H1 (cell line): ENCODE data around the gene RAB40B. TPM values are rescaled to one million over a fixed set of nuclear protein-coding genes. Genes with fewer than 3 reads are reported as not detected.

Experiments used
- CTCF ChIA-PET: fragments of 300-600 bp; sonication (Branson Sonifier 250); formaldehyde crosslinking; loops from one replicate; lab custom pipeline; 2021; ENCODE audit not compliant: partially characterized antibody; lab: Charles Lee
- POLR2A ChIA-PET: fragments of 300-600 bp; sonication (Branson Sonifier 250); formaldehyde crosslinking; loops from one replicate; lab custom pipeline; 2021; ENCODE audit warnings: inconsistent platforms; ENCODE audit not compliant: partially characterized antibody; lab: Charles Lee
- DNase-seq, 2 experiments: peaks; one replicate each; pipeline versions ENCODE4 v3.0.0 to v3.0.0-alpha.2; 2010 to 2022; ENCODE audit warnings: low spot score in 2 of 2, low read depth in 1 of 2, mixed read lengths in 1 of 2
- FAIRE-seq: peaks from 2 replicates; lab custom pipeline; 2011; peaks lifted over from hg19 to GRCh38; lab: Jason Lieb, UNC
- H2AFZ ChIP-seq: 2 replicates; pipeline ENCODE4 v1.8.1; 2012; ENCODE audit warnings: low read length, inconsistent platforms
- H2AK5ac ChIP-seq: 2 replicates; pipeline ENCODE4 v1.6.1; 2013; ENCODE audit warnings: low read depth, low read length
- H2BK120ac ChIP-seq: replicated peaks from 2 replicates; pipeline ENCODE3; 2013; ENCODE audit warnings: low read depth, low read length, inconsistent platforms
- H2BK12ac ChIP-seq: 2 replicates; pipeline ENCODE4 v1.6.1; 2013; ENCODE audit warnings: low read depth, low read length
- H2BK15ac ChIP-seq: 2 replicates; pipeline ENCODE4 v1.6.1; 2013; ENCODE audit warnings: low read length
- H2BK20ac ChIP-seq: 2 replicates; pipeline ENCODE4 v1.6.1; 2013; ENCODE audit warnings: low read length
- H2BK5ac ChIP-seq: 2 replicates; pipeline ENCODE4 v1.6.1; 2013; ENCODE audit warnings: low read depth, low read length
- H3K14ac ChIP-seq: 2 replicates; pipeline ENCODE4 v1.6.1; 2013; ENCODE audit warnings: inconsistent platforms; ENCODE audit not compliant: insufficient read length
- H3K18ac ChIP-seq: 2 replicates; pipeline ENCODE4 v1.6.1; 2013; ENCODE audit warnings: low read length; ENCODE audit errors: extremely low read depth
- H3K23ac ChIP-seq: 2 replicates; pipeline ENCODE4 v1.6.1; 2013; ENCODE audit warnings: inconsistent platforms; ENCODE audit not compliant: insufficient read length
- H3K23me2 ChIP-seq: 2 replicates; pipeline ENCODE4 v1.6.1; 2013; ENCODE audit warnings: low read depth, low read length
- H3K27ac ChIP-seq: 2 replicates; pipeline ENCODE4 v1.6.1; 2011; ENCODE audit warnings: low read depth, low read length, inconsistent platforms
- H3K27me3 ChIP-seq, 4 experiments: replicated peaks in 1 of 4; 1 replicate in 1 of 4; 2 replicates in 3 of 4; pipeline versions ENCODE4 v1.6.1 to v1.8.1; 2011 to 2013; ENCODE audit warnings: low read length in 3 of 4, mild to moderate bottlenecking in 3 of 4, inconsistent platforms in 2 of 4, mixed read lengths in 2 of 4, moderate library complexity in 1 of 4; ENCODE audit not compliant: control insufficient read depth in 3 of 4, insufficient read depth in 3 of 4; ENCODE audit errors: extremely low read depth in 1 of 4
- H3K36me3 ChIP-seq, 4 experiments: 2 replicates each; pipeline versions ENCODE4 v1.6.1 to v1.8.1; 2011 to 2013; ENCODE audit warnings: mild to moderate bottlenecking in 4 of 4, low read length in 3 of 4, moderate library complexity in 2 of 4, control low read depth in 1 of 4, inconsistent platforms in 1 of 4; ENCODE audit not compliant: insufficient read depth in 4 of 4, control insufficient read depth in 2 of 4
- H3K4ac ChIP-seq: replicated peaks from 2 replicates; pipeline ENCODE3; 2013; ENCODE audit warnings: low read length, low read depth, mixed read lengths, inconsistent platforms; ENCODE audit not compliant: insufficient read length
- H3K4me1 ChIP-seq, 4 experiments: replicated peaks in 1 of 4; 1 replicate in 1 of 4; 2 replicates in 3 of 4; pipeline versions ENCODE4 v1.6.1 to v1.8.1; 2011 to 2013; ENCODE audit warnings: low read length in 3 of 4, inconsistent platforms in 2 of 4, mixed read lengths in 1 of 4; ENCODE audit not compliant: insufficient read depth in 4 of 4, control insufficient read depth in 3 of 4
- H3K4me2 ChIP-seq, 2 experiments: 2 replicates each; pipeline versions ENCODE4 v1.6.1 to v1.8.1; 2011 to 2013; ENCODE audit warnings: low read depth in 2 of 2, low read length in 2 of 2, control low read depth in 1 of 2, inconsistent platforms in 1 of 2, mild to moderate bottlenecking in 1 of 2; ENCODE audit not compliant: insufficient read depth in 1 of 2
- H3K4me3 ChIP-seq, 4 experiments: fragments of 200-600, 300-600 bp in 1 of 4; sonication (generic), shearing (Covaris generic), sonication (Bioruptor Twin) in 1 of 4; 2 replicates each; pipeline versions ENCODE4 v1.5.1 to v1.8.1; 2011 to 2016; ENCODE audit warnings: low read length in 4 of 4, low read depth in 3 of 4, control low read depth in 2 of 4, inconsistent platforms in 2 of 4, mild to moderate bottlenecking in 2 of 4, mixed read lengths in 1 of 4, moderate library complexity in 1 of 4; ENCODE audit not compliant: insufficient read depth in 2 of 4; ENCODE audit errors: extremely low read depth in 1 of 4
- H3K56ac ChIP-seq: replicated peaks from 2 replicates; pipeline ENCODE3; 2013; ENCODE audit warnings: low read depth, mild to moderate bottlenecking, mixed read lengths, low read length, inconsistent platforms; ENCODE audit not compliant: insufficient read length
- H3K79me1 ChIP-seq: 2 replicates; pipeline ENCODE4 v1.6.1; 2013; ENCODE audit warnings: low read depth, low read length, control low read depth
- H3K79me2 ChIP-seq, 2 experiments: 2 replicates each; pipeline versions ENCODE4 v1.6.1 to v1.8.1; 2012 to 2013; ENCODE audit warnings: low read length in 2 of 2, mild to moderate bottlenecking in 2 of 2, inconsistent platforms in 1 of 2; ENCODE audit not compliant: insufficient read depth in 2 of 2, control insufficient read depth in 1 of 2
- H3K9ac ChIP-seq, 4 experiments: replicated peaks in 1 of 4; 1 replicate in 1 of 4; 2 replicates in 3 of 4; pipeline versions ENCODE4 v1.6.1 to v1.8.1; 2011 to 2013; ENCODE audit warnings: low read depth in 3 of 4, low read length in 3 of 4, control low read depth in 2 of 4, mild to moderate bottlenecking in 2 of 4, moderate library complexity in 2 of 4, inconsistent platforms in 1 of 4; ENCODE audit errors: extremely low read depth in 1 of 4
- H3K9me3 ChIP-seq, 2 experiments: 2 replicates each; pipeline versions ENCODE4 v1.6.1 to v1.8.1; 2012 to 2013; ENCODE audit warnings: mild to moderate bottlenecking in 2 of 2, moderate library complexity in 2 of 2, control low read depth in 1 of 2, inconsistent platforms in 1 of 2, low read depth in 1 of 2, low read length in 1 of 2, mixed read lengths in 1 of 2; ENCODE audit not compliant: insufficient read depth in 2 of 2
- H4K20me1 ChIP-seq, 2 experiments: replicated peaks in 1 of 2; 2 replicates each; pipeline versions ENCODE3 to v1.8.1; 2011 to 2013; ENCODE audit warnings: inconsistent platforms in 2 of 2, low read length in 2 of 2, mild to moderate bottlenecking in 1 of 2; ENCODE audit not compliant: insufficient read depth in 2 of 2, control insufficient read depth in 1 of 2
- H4K5ac ChIP-seq: 2 replicates; pipeline ENCODE4 v1.6.1; 2013; ENCODE audit warnings: low read length, low read depth, mixed read lengths, inconsistent platforms; ENCODE audit not compliant: insufficient read length
- H4K8ac ChIP-seq: 2 replicates; pipeline ENCODE4 v1.8.0; 2013; ENCODE audit warnings: mild to moderate bottlenecking, moderate library complexity, low read length, inconsistent platforms; ENCODE audit not compliant: insufficient read depth; ENCODE audit errors: extremely low read depth
- H4K91ac ChIP-seq: replicated peaks from 2 replicates; pipeline ENCODE3; 2013; ENCODE audit warnings: low read length, mixed read lengths, inconsistent platforms; ENCODE audit not compliant: insufficient read length
- ASH2L ChIP-seq: fragments of 200-600, 300-600 bp; sonication (generic); IDR thresholded peaks from one replicate; pipeline ENCODE4 v1.7.1; 2017; ENCODE audit warnings: low read length
- ATF2 ChIP-seq: IDR thresholded peaks from 2 replicates; pipeline ENCODE4 v1.6.1; 2012; ENCODE audit warnings: low read length, inconsistent platforms
- BCL11A ChIP-seq, 2 experiments: IDR thresholded peaks; one replicate each; pipeline ENCODE4 v1.6.1; 2011; ENCODE audit warnings: low read depth in 2 of 2, low read length in 2 of 2, mild to moderate bottlenecking in 2 of 2
- CHD2 ChIP-seq: IDR thresholded peaks from 2 replicates; pipeline ENCODE4 v1.6.1; 2012; ENCODE audit warnings: low read length, improper control_type of control experiment
- CREB1 ChIP-seq: IDR thresholded peaks from 2 replicates; pipeline ENCODE4 v1.6.1; 2012; ENCODE audit warnings: inconsistent platforms
- CTBP2 ChIP-seq: IDR thresholded peaks from 2 replicates; pipeline ENCODE4 v1.7.0; 2011; ENCODE audit warnings: borderline replicate concordance, mild to moderate bottlenecking, moderate library complexity, mixed read lengths, low read length; ENCODE audit not compliant: insufficient read depth, insufficient read length
- MAFK ChIP-seq: IDR thresholded peaks from 2 replicates; pipeline ENCODE4 v1.6.1; 2012; ENCODE audit warnings: low read depth, mild to moderate bottlenecking, improper control_type of control experiment, low read length
- RXRA ChIP-seq: IDR thresholded peaks from 2 replicates; pipeline ENCODE4 v1.6.1; 2011; ENCODE audit warnings: low read depth, mild to moderate bottlenecking, low read length, moderate library complexity; ENCODE audit not compliant: insufficient read depth
- USF2 ChIP-seq: IDR thresholded peaks from 2 replicates; pipeline ENCODE4 v1.6.1; 2011; ENCODE audit warnings: low read length, improper control_type of control experiment
- WGBS, 2 experiments: shearing (Covaris generic) in 1 of 2; methylation state at CpG; one replicate each; pipeline versions ENCODE4 v1.1.6 to v1.1.7; 2013 to 2015; ENCODE audit warnings: low lambda C conversion rate in 2 of 2, mixed read lengths in 2 of 2, inconsistent platforms in 1 of 2, low coverage in 1 of 2, missing lambda C conversion rate in 1 of 2; ENCODE audit not compliant: insufficient replicate concordance in 2 of 2, insufficient coverage in 1 of 2, insufficient read length in 1 of 2; ENCODE audit errors: extremely low coverage in 1 of 2, missing lambda C conversion rate in 1 of 2; 5-methylcytosine and 5-hydroxymethylcytosine counted together
- polyA plus RNA-seq, 7 experiments: library from polyadenylated mRNA; depleted of rRNA in 3 of 7; stranded (reverse) in 5 of 7; unstranded in 2 of 7; fragments of >200 nt in 5 of 7; fragments of 200-250 nt in 2 of 7; gene quantifications; 1 replicate in 5 of 7; 2 replicates in 1 of 7; 4 replicates in 1 of 7; pipeline versions ENCODE4 v1.2.1 to v1.2.3, GENCODE V29; 2011 to 2013; ENCODE audit warnings: missing spikeins in 2 of 7, mixed read lengths in 2 of 7
- total RNA-seq: library from RNA; stranded (reverse); fragmentation: NEBNext Ultra II Directional; extraction: Animal tissue kit (Norgen Biotek cat#: 25700); gene quantifications from 2 replicates; pipeline ENCODE4 v1.2.1, GENCODE V29; 2021

The RAB40B gene
- total and polyA plus RNA-seq, 2 of the 8 experiments (the other 6 are each of a cell fraction or from before 2014, with no cell fraction given): 3.1 to 4.6 TPM

GRCh38 chr17:82658331-82658730, 40.2 kb downstream of the RAB40B start:
- Histone ChIP-seq H4K20me1 (peaks cover 0 to 9% of the 10 kb centered on the region in 2 experiments), H2BK12ac (no peak overlapping the region), H3K4me1 (no peaks in the 10 kb centered on the region), H3K23me2 (no peaks in the 10 kb centered on the region), H2BK5ac (no peak overlapping the region), H3K18ac (no peak overlapping the region), H3K9ac (no peak overlapping the region), H3K4ac (no peak overlapping the region), H3K4me3 (no peak overlapping the region), H4K8ac (peak overlapping the region; percentile 68; the same call in 1 of the 2 replicates), H4K91ac (no peak overlapping the region), H4K5ac (no peak overlapping the region), H2BK20ac (no peak overlapping the region), H2BK120ac (no peak overlapping the region), H3K27me3 (no peaks in the 10 kb centered on the region), H3K4me2 (no peak overlapping the region), H2AK5ac (no peak overlapping the region), H2AFZ (no peak overlapping the region), H2BK15ac (no peak overlapping the region), H3K14ac (no peak overlapping the region), H3K36me3 (no peaks in the 10 kb centered on the region; a peak in 1 of 8 replicates), H3K79me1 (no peaks in the 10 kb centered on the region), H3K27ac (no peak overlapping the region), H3K23ac (no peak overlapping the region), H3K9me3 (peaks cover 0 to 4% of the 10 kb centered on the region in 2 experiments; a peak in 1 of 4 replicates), H3K56ac (no peak overlapping the region), H3K79me2 (no peaks in the 10 kb centered on the region)
- 85% methylated on average over 13 of the region's 23 CpGs; no CpG with 5 or more reads in 1 of the 2 experiments for WGBS, 2 experiments
- FAIRE-seq (no peak), DNase-seq (no peak)
- CTCF ChIA-PET: interaction anchor here (0.7 to 2.2 kb wide), 3 partner anchors 9 to 120 kb away, joined by 4 to 14 read pairs (median 5); no protein-coding TSS in a partner anchor
- POLR2A ChIA-PET: interaction anchor here (1.6 kb wide), 1 partner anchor 10 kb away, joined by 4 read pairs; no protein-coding TSS in a partner anchor
- no peak for TF ChIP-seq USF2
- TF ChIP-seq ASH2L: no peak
- TF ChIP-seq CREB1: no peak
- no peak for TF ChIP-seq RXRA
- no peak for TF ChIP-seq CHD2
- TF ChIP-seq MAFK: no peak
- TF ChIP-seq ATF2: no peak
- no peak for TF ChIP-seq CTBP2
- TF ChIP-seq BCL11A (IDR thresholded peaks at IDR 0.05; ENCODE audit: low read depth in 2 of 2, low read length in 2 of 2): no peak
